Ishikawa (cell line): ENCODE measurements around the gene CD300LD.

Experiments used
- CREB1 ChIP-seq: IDR thresholded peaks from 2 replicates; pipeline ENCODE4 v1.6.1; 2012; ENCODE audit warnings: low read depth
- EP300 ChIP-seq: IDR thresholded peaks from 2 replicates; pipeline ENCODE4 v1.6.1; 2012; ENCODE audit warnings: borderline replicate concordance
- FOXM1 ChIP-seq: IDR thresholded peaks from 2 replicates; pipeline ENCODE4 v1.6.1; 2012; ENCODE audit warnings: low read depth, borderline replicate concordance
- MAX ChIP-seq: IDR thresholded peaks from 2 replicates; pipeline ENCODE4 v1.6.1; 2012
- NFIC ChIP-seq: IDR thresholded peaks from 2 replicates; pipeline ENCODE4 v1.6.1; 2012
- REST ChIP-seq: IDR thresholded peaks from 2 replicates; pipeline ENCODE4 v1.6.1; 2012; ENCODE audit warnings: low read depth, mild to moderate bottlenecking
- TAF1 ChIP-seq: IDR thresholded peaks from 2 replicates; pipeline ENCODE4 v1.6.1; 2012; ENCODE audit warnings: low read depth, mild to moderate bottlenecking
- TCF12 ChIP-seq: IDR thresholded peaks from 2 replicates; pipeline ENCODE4 v1.6.1; 2012; ENCODE audit warnings: low read depth
- USF1 ChIP-seq: IDR thresholded peaks from 2 replicates; pipeline ENCODE4 v1.6.1; 2012

GRCh38 chr17:74530831-74531150 lies 61.3 kb downstream of the CD300LD start:
- TF ChIP-seq EP300 (no peak), TAF1 (no peak), USF1 (no peak), TCF12 (no peak), REST (no peak), MAX (no peak), FOXM1 (no peak), NFIC (no peak), CREB1 (no peak)
